GM19467 (cell line): ENCODE data around the gene CDH18.

ENCODE experiments used
- ATAC-seq: cut with Tn5 transposase; IDR thresholded peaks from one replicate; pipeline ENCODE4 v1.9.1; 2021; ENCODE audit warnings: mild to moderate bottlenecking, moderate library complexity; ENCODE audit not compliant: unreplicated experiment

CDH18 gene

GRCh38 chr5:19751326-19751725 is 236.7 kb downstream of the CDH18 start:
- ATAC-seq: no peak

GRCh38 chr5:19745247-19745646 is 242.8 kb downstream of the CDH18 start:
- ATAC-seq: no peak

- ATAC-seq: no peak
Observed at GRCh38 chr5:19739671-19740070, 248.3 kb downstream of the CDH18 start.

- no peak for ATAC-seq
Observed at GRCh38 chr5:19734776-19735175, 253.2 kb downstream of the CDH18 start.

GRCh38 chr5:19733612-19734495 is 254.1 kb downstream of the CDH18 start:
- no peak for ATAC-seq

- ATAC-seq: no peak
Observed at GRCh38 chr5:19728571-19728970, 259.4 kb downstream of the CDH18 start.

GRCh38 chr5:19719109-19719508 is 268.9 kb downstream of the CDH18 start:
- ATAC-seq: no peak

- ATAC-seq: no peak
Observed at GRCh38 chr5:19713740-19714139, 274.3 kb downstream of the CDH18 start.

- no peak for ATAC-seq
Observed at GRCh38 chr5:19709403-19709802, 278.6 kb downstream of the CDH18 start.

- no peak for ATAC-seq
Observed at GRCh38 chr5:19706776-19707175, 281.2 kb downstream of the CDH18 start.

GRCh38 chr5:19701731-19702130 is 286.3 kb downstream of the CDH18 start:
- no peak for ATAC-seq

GRCh38 chr5:19694949-19695611 is 292.9 kb downstream of the CDH18 start:
- ATAC-seq: no peak

GRCh38 chr5:19690978-19691377 is 297.0 kb downstream of the CDH18 start:
- ATAC-seq: no peak

- no peak for ATAC-seq
Observed at GRCh38 chr5:19685473-19685872, 302.5 kb downstream of the CDH18 start.

GRCh38 chr5:19676895-19677294 is 311.1 kb downstream of the CDH18 start:
- no peak for ATAC-seq

- no peak for ATAC-seq
Observed at GRCh38 chr5:19660679-19661078, 327.3 kb downstream of the CDH18 start.

GRCh38 chr5:19655627-19656026 is 332.4 kb downstream of the CDH18 start:
- no peak for ATAC-seq

- ATAC-seq: no peak
Observed at GRCh38 chr5:19638461-19638860, 349.5 kb downstream of the CDH18 start.

- no peak for ATAC-seq
Observed at GRCh38 chr5:19630876-19631275, 357.1 kb downstream of the CDH18 start.

GRCh38 chr5:19626211-19626610 is 361.8 kb downstream of the CDH18 start:
- no peak for ATAC-seq

GRCh38 chr5:19625562-19625961 is 362.4 kb downstream of the CDH18 start:
- no peak for ATAC-seq

- ATAC-seq: no peak
Observed at GRCh38 chr5:19619571-19619970, 368.4 kb downstream of the CDH18 start.
